ENCODE results near the gene CLMN. TPM values are rescaled to one million over a fixed set of nuclear protein-coding genes. Genes with fewer than 3 reads are reported as not detected.

CLMN gene
- total and polyA plus RNA-seq, 2 donors: 0.71 to 1.9 TPM

DNA sequence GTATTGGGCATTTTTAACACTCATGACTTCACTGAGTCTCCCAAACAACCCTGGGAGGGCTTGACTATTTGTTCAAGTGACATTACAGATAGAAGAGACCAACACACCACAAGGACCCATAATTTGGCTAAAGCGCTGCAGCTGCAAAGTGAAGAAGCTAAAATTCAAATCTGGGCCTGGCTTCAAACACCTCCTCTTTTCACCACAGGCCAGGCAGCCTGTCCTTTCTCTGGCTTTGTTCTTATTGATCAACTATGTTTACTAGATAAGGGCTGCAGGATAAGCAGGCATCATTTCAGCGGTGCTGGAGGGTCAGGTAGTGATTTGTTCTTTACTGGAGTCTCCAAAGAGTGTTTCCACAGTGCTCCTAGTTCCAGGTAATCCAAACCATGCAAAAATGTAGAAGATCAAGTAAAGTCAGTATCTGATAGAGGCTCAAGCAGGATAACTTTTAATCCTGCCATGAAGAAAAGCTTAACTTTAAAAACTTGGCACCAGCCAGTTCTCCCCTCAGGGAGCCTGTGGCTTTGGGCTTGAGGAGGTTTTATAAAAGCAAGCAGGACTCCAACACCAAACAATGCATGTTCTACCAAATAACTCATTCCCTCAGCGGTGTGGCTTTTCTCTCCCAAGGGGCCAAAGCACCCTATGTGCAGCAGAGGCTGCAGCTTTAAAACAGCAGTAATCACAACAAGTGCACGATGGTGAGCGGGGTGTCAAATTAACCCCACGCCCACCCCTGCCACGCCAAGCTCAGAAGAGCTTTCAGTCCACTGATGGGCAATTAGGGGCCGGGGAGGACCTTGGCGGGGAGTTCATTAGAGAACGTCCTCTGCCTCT is 16.8 kb downstream of the CLMN start:
- H3K9me3 ChIP-seq (ENCODE audit: control insufficient read depth in 2 of 2, insufficient read depth in 1 of 2, low read length in 1 of 2): no peaks in the 10 kb centered on the region
- no peak for DNase-seq (ENCODE audit: low read depth in 6 of 9, low spot score in 9 of 9)
- no peaks in the 10 kb centered on the region for H3K36me3 ChIP-seq (ENCODE audit: control insufficient read depth in 2 of 2, insufficient read depth in 2 of 2, low read length in 1 of 2)
- H3K27ac ChIP-seq (ENCODE audit: low read depth in 1 of 2, low read length in 1 of 2): no peak overlapping the region
- no peaks in the 10 kb centered on the region for H3K4me1 ChIP-seq (ENCODE audit: control insufficient read depth in 2 of 2, insufficient read depth in 2 of 2, low read length in 2 of 2)
- 89% methylated on average over 10 of the region's 10 CpGs for WGBS
- no peak overlapping the region for H3K4me3 ChIP-seq (ENCODE audit: low read length in 2 of 2)
- peaks cover 0 to 2% of the 10 kb centered on the region in 2 donors for H3K27me3 ChIP-seq (ENCODE audit: control insufficient read depth in 2 of 2, insufficient read depth in 1 of 2, low read length in 1 of 2)

- Histone ChIP-seq H3K27me3 (ENCODE audit: control insufficient read depth in 2 of 2, insufficient read depth in 1 of 2, low read length in 1 of 2) (no peaks in the 10 kb centered on the region), H3K4me3 (ENCODE audit: low read length in 2 of 2) (no peak overlapping the region), H3K4me1 (ENCODE audit: control insufficient read depth in 2 of 2, insufficient read depth in 2 of 2, low read length in 2 of 2) (no peaks in the 10 kb centered on the region), H3K36me3 (ENCODE audit: control insufficient read depth in 2 of 2, insufficient read depth in 2 of 2, low read length in 1 of 2) (no peaks in the 10 kb centered on the region), H3K27ac (ENCODE audit: low read depth in 1 of 2, low read length in 1 of 2) (no peak overlapping the region), H3K9me3 (ENCODE audit: control insufficient read depth in 2 of 2, insufficient read depth in 1 of 2, low read length in 1 of 2) (no peaks in the 10 kb centered on the region)
- DNase-seq (ENCODE audit: low read depth in 6 of 9, low spot score in 9 of 9): no peak
- whole genome bisulfite sequencing: 92% methylated on average over 6 of the region's 6 CpGs
These were observed 18.1 kb downstream of the CLMN start for GRCh38 chr14:95301527-95302187.

DNA sequence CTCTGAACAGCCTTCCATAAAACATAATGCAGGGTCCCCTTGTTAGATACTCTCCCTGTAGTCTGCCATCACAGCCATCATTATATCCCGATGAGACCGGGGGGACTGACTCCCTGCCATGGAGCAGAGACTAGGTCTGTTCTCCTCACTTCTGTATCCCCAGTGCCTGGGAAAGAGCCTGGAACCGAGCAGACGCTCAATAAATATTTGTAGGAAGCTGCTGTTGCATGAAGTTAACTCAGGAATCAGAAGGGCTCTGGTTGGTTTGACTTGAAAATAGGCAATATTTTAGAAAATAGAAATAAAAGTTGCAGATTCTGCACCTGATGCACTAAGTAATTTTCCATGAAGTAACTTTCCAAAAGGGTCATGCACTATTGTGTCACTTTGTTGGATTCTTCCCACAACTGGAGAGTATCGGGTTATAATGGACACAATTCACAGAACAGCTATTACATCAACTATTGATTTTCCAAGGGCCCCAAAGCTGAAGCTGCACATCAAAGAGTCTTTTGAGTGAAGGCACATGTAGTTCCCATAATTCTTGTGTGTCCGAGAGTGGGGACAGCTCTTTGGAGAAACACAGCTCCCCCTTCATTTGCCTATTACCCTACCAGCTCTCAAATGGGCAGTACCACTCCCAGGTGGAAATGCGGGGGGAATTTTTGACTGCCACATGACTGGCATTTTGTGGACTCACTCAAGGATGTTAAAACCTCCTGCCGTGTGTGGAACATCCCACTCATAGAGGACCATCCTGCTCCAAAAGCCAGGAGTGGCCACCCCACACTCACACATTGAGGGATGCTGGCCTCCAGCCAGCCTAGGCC is 18.8 kb downstream of the CLMN start:
- Histone ChIP-seq H3K9me3 (ENCODE audit: control insufficient read depth in 2 of 2, insufficient read depth in 1 of 2, low read length in 1 of 2) (no peaks in the 10 kb centered on the region), H3K27ac (ENCODE audit: low read depth in 1 of 2, low read length in 1 of 2) (no peak overlapping the region), H3K4me1 (ENCODE audit: control insufficient read depth in 2 of 2, insufficient read depth in 2 of 2, low read length in 2 of 2) (no peaks in the 10 kb centered on the region), H3K27me3 (ENCODE audit: control insufficient read depth in 2 of 2, insufficient read depth in 1 of 2, low read length in 1 of 2) (no peaks in the 10 kb centered on the region), H3K36me3 (ENCODE audit: control insufficient read depth in 2 of 2, insufficient read depth in 2 of 2, low read length in 1 of 2) (no peaks in the 10 kb centered on the region), H3K4me3 (ENCODE audit: low read length in 2 of 2) (no peak overlapping the region)
- 91% methylated on average over 8 of the region's 8 CpGs for WGBS
- no peak for DNase-seq (ENCODE audit: low read depth in 6 of 9, low spot score in 9 of 9)

DNA sequence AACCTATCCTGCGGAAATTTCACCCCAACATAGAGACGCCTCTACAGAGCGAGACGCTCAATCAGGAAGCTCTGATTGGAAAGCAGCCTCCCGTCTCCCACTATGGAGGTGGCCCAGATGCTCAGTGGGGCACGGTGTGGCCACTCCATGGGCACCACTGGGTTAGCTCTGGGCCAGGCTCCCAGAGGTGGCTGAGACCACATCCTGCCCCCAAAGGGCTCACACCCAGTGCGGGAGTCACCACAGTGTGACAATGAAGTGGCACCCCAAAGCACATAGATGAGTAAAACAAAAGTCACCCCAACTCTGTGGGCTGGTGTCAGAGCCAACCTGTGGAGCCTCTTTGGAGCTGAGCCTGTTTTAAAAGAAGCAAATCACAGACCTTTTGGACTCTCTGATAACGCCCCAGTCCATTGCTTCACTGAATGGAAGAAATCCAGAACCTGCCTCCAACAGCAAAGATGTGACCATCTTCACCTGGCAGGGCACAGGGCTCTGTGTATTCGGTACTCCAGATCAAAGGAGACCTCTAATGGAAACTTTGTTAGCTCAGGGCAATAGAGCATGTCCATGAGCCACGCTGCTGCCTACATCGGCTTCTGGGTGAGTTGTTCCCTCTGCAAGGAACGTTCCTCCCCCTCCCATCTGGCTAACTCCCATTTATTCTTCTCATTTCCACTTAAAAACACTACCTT is 19.6 kb downstream of the CLMN start:
- Histone ChIP-seq H3K27me3 (ENCODE audit: control insufficient read depth in 2 of 2, insufficient read depth in 1 of 2, low read length in 1 of 2) (no peaks in the 10 kb centered on the region), H3K4me3 (ENCODE audit: low read length in 2 of 2) (no peak overlapping the region), H3K27ac (ENCODE audit: low read depth in 1 of 2, low read length in 1 of 2) (no peak overlapping the region), H3K36me3 (ENCODE audit: control insufficient read depth in 2 of 2, insufficient read depth in 2 of 2, low read length in 1 of 2) (no peaks in the 10 kb centered on the region), H3K4me1 (ENCODE audit: control insufficient read depth in 2 of 2, insufficient read depth in 2 of 2, low read length in 2 of 2) (no peaks in the 10 kb centered on the region), H3K9me3 (ENCODE audit: control insufficient read depth in 2 of 2, insufficient read depth in 1 of 2, low read length in 1 of 2) (no peaks in the 10 kb centered on the region)
- no peak for DNase-seq (ENCODE audit: low read depth in 6 of 9, low spot score in 9 of 9)
- WGBS: 92% methylated on average over 12 of the region's 12 CpGs

GRCh38 chr14:95299271-95299670 is 20.4 kb downstream of the CLMN start:
- H3K27ac ChIP-seq (ENCODE audit: low read depth in 1 of 2, low read length in 1 of 2): no peak overlapping the region
- H3K9me3 ChIP-seq (ENCODE audit: control insufficient read depth in 2 of 2, insufficient read depth in 1 of 2, low read length in 1 of 2): no peaks in the 10 kb centered on the region
- 93% methylated on average over 5 of the region's 5 CpGs for WGBS
- no peak for DNase-seq (ENCODE audit: low read depth in 6 of 9, low spot score in 9 of 9)
- H3K4me1 ChIP-seq (ENCODE audit: control insufficient read depth in 2 of 2, insufficient read depth in 2 of 2, low read length in 2 of 2): no peaks in the 10 kb centered on the region
- H3K4me3 ChIP-seq (ENCODE audit: low read length in 2 of 2): no peak overlapping the region
- H3K36me3 ChIP-seq (ENCODE audit: control insufficient read depth in 2 of 2, insufficient read depth in 2 of 2, low read length in 1 of 2): no peaks in the 10 kb centered on the region
- H3K27me3 ChIP-seq (ENCODE audit: control insufficient read depth in 2 of 2, insufficient read depth in 1 of 2, low read length in 1 of 2): peaks cover 0 to 2% of the 10 kb centered on the region in 2 donors

- H3K4me3 ChIP-seq (ENCODE audit: low read length in 2 of 2): no peak overlapping the region
- H3K9me3 ChIP-seq (ENCODE audit: control insufficient read depth in 2 of 2, insufficient read depth in 1 of 2, low read length in 1 of 2): no peaks in the 10 kb centered on the region
- H3K27ac ChIP-seq (ENCODE audit: low read depth in 1 of 2, low read length in 1 of 2): no peak overlapping the region
- WGBS: 88% methylated on average over 8 of the region's 8 CpGs
- peaks cover 0 to 4% of the 10 kb centered on the region in 2 donors for H3K27me3 ChIP-seq (ENCODE audit: control insufficient read depth in 2 of 2, insufficient read depth in 1 of 2, low read length in 1 of 2)
- DNase-seq (ENCODE audit: low read depth in 6 of 9, low spot score in 9 of 9): no peak
- no peaks in the 10 kb centered on the region for H3K36me3 ChIP-seq (ENCODE audit: control insufficient read depth in 2 of 2, insufficient read depth in 2 of 2, low read length in 1 of 2)
- H3K4me1 ChIP-seq (ENCODE audit: control insufficient read depth in 2 of 2, insufficient read depth in 2 of 2, low read length in 2 of 2): no peaks in the 10 kb centered on the region
These were observed 21.9 kb downstream of the CLMN start for GRCh38 chr14:95297832-95298231.

DNA sequence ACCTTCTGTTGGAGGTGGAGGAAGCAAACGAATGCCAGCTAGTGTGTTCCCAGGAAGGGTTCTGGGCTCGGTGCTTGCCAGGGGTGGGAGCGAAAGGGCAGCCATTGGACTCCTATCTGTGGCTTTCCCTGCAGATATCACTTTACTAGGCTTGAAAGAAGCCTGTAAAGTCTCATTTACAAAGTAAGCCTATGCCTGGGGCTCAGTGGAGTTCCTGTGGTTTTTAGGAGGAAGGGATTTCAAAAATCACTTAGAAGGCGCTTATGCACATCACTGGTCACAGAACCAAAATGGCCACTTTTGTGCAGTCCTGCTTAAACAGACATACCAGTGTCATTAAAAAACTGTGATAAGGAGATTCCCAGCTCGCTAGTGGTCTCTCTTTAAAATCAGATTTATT is 22.7 kb downstream of the CLMN start:
- Histone ChIP-seq H3K9me3 (ENCODE audit: control insufficient read depth in 2 of 2, insufficient read depth in 1 of 2, low read length in 1 of 2) (no peaks in the 10 kb centered on the region), H3K4me1 (ENCODE audit: control insufficient read depth in 2 of 2, insufficient read depth in 2 of 2, low read length in 2 of 2) (no peaks in the 10 kb centered on the region), H3K27me3 (ENCODE audit: control insufficient read depth in 2 of 2, insufficient read depth in 1 of 2, low read length in 1 of 2) (peaks cover 0 to 8% of the 10 kb centered on the region in 2 donors), H3K27ac (ENCODE audit: low read depth in 1 of 2, low read length in 1 of 2) (no peak overlapping the region), H3K36me3 (ENCODE audit: control insufficient read depth in 2 of 2, insufficient read depth in 2 of 2, low read length in 1 of 2) (no peaks in the 10 kb centered on the region), H3K4me3 (ENCODE audit: low read length in 2 of 2) (no peak overlapping the region)
- no peak for DNase-seq (ENCODE audit: low read depth in 6 of 9, low spot score in 9 of 9)
- 92% methylated on average over 5 of the region's 5 CpGs for WGBS

DNA sequence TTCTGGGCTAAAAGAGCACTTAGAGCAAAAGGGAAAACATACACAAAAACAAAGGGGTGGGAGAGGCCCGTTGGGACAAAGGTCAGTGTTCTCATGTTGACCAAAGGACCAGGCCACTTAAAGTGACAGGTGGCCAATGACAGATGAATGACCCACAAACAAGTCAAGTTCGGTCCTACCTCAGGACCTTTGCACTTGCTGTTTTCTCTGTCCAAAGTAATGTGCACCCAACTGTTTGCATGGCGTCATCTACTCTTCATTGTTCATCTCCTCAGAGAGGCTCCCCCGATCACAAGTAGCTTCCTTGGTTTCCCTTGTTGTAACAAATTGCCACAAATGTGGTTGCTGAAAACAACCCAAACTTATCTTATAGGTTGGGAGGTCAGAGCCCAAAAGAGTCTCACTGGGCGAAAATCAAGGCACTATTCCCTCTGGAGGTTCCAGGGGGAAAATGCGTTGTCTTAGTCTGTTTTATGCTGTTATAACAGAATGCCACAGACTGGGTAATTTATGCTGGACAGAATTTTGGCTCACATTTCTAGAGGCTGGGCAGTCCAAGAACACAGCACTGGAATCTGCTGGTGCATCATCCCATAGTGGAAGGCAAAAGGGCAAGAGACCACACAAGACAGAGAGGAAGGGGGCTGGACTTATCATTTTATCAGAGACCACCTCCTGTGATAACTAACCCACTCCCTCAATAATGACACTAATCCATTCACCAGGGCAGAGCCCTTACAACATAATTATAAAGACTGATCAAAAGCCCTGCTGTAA is 23.9 kb downstream of the CLMN start:
- no peak for DNase-seq (ENCODE audit: low read depth in 6 of 9, low spot score in 9 of 9)
- Histone ChIP-seq H3K9me3 (ENCODE audit: control insufficient read depth in 2 of 2, insufficient read depth in 1 of 2, low read length in 1 of 2) (no peaks in the 10 kb centered on the region), H3K27ac (ENCODE audit: low read depth in 1 of 2, low read length in 1 of 2) (no peak overlapping the region), H3K36me3 (ENCODE audit: control insufficient read depth in 2 of 2, insufficient read depth in 2 of 2, low read length in 1 of 2) (no peaks in the 10 kb centered on the region), H3K4me1 (ENCODE audit: control insufficient read depth in 2 of 2, insufficient read depth in 2 of 2, low read length in 2 of 2) (peaks cover 0 to 2% of the 10 kb centered on the region in 2 donors), H3K4me3 (ENCODE audit: low read length in 2 of 2) (no peak overlapping the region), H3K27me3 (ENCODE audit: control insufficient read depth in 2 of 2, insufficient read depth in 1 of 2, low read length in 1 of 2) (peaks cover 0 to 20% of the 10 kb centered on the region in 2 donors)
- over 99% methylated on average over 6 of the region's 6 CpGs for WGBS
